Mesothelial cell of epicardium (in vitro differentiated cells): Measurements from ENCODE around the gene KHNYN. TPM values are rescaled to one million over a fixed set of nuclear protein-coding genes. Genes with fewer than 3 reads are reported as not detected.

Source experiments
- DNase-seq, 2 experiments: peaks; one replicate each; pipeline ENCODE4 v3.0.0; 2021; ENCODE audit warnings: low spot score in 2 of 2; ENCODE audit not compliant: unreplicated experiment in 2 of 2
- H3K27ac Mint-ChIP-seq: 2 replicates; pipeline ENCODE4 v1.8.0; 2021; ENCODE audit warnings: mixed read lengths
- H3K27me3 Mint-ChIP-seq: 2 replicates; pipeline ENCODE4 v1.8.0; 2021; ENCODE audit warnings: low read depth, mixed read lengths
- H3K36me3 Mint-ChIP-seq: 2 replicates; pipeline ENCODE4 v1.8.0; 2021; ENCODE audit warnings: mixed read lengths
- H3K4me1 Mint-ChIP-seq: 2 replicates; pipeline ENCODE4 v1.8.0; 2021; ENCODE audit warnings: mixed read lengths
- H3K4me3 Mint-ChIP-seq: 2 replicates; pipeline ENCODE4 v1.8.0; 2021; ENCODE audit warnings: mild to moderate bottlenecking, moderate library complexity, mixed read lengths
- H3K9me3 Mint-ChIP-seq: 2 replicates; pipeline ENCODE4 v1.8.0; 2021; ENCODE audit warnings: mixed read lengths
- CTCF ChIP-seq: fragments of 200-600 bp; sonication (generic); IDR thresholded peaks from one replicate; pipeline ENCODE4 v1.5.0; 2021; ENCODE audit warnings: antibody characterized with exemption; ENCODE audit not compliant: unreplicated experiment
- total RNA-seq: library from RNA; stranded (reverse); gene quantifications from 3 replicates; pipeline ENCODE4 v1.2.1, GENCODE V29; 2021

Gene KHNYN
- total RNA-seq, 1 donor from 2014 or later, result 92.2 TPM

GRCh38 chr14:24392325-24393091, 37.2 kb upstream of the KHNYN start:
- Mint-ChIP-seq H3K27me3 (no peaks in the 10 kb centered on the region), H3K9me3 (peaks cover 5% of the 10 kb centered on the region), H3K4me3 (peak overlapping the region; percentile 22), H3K36me3 (no peaks in the 10 kb centered on the region), H3K27ac (peak overlapping the region; percentile 85), H3K4me1 (peaks cover 70% of the 10 kb centered on the region)
- DNase-seq, result no peak
- no peak for TF ChIP-seq CTCF

GRCh38 chr14:24394275-24394674, 35.5 kb upstream of the KHNYN start:
- peaks cover 5% of the 10 kb centered on the region for H3K9me3 Mint-ChIP-seq
- H3K27me3 Mint-ChIP-seq, result no peaks in the 10 kb centered on the region
- H3K4me3 Mint-ChIP-seq, result peak overlapping the region; percentile 10
- DNase-seq, result no peak
- TF ChIP-seq CTCF, result no peak
- H3K27ac Mint-ChIP-seq, result peak overlapping the region; percentile 77
- H3K36me3 Mint-ChIP-seq, result no peaks in the 10 kb centered on the region
- H3K4me1 Mint-ChIP-seq, result peaks cover 69% of the 10 kb centered on the region

GRCh38 chr14:24395609-24396582, 33.9 kb upstream of the KHNYN start:
- no peaks in the 10 kb centered on the region for H3K36me3 Mint-ChIP-seq
- no peak for TF ChIP-seq CTCF
- H3K4me1 Mint-ChIP-seq, result peaks cover 76% of the 10 kb centered on the region
- no peak for DNase-seq
- H3K27me3 Mint-ChIP-seq, result no peaks in the 10 kb centered on the region
- peaks cover 5% of the 10 kb centered on the region for H3K9me3 Mint-ChIP-seq
- no peak overlapping the region for H3K4me3 Mint-ChIP-seq
- H3K27ac Mint-ChIP-seq, result peak overlapping the region; percentile 84

GRCh38 chr14:24397639-24398292, 32.0 kb upstream of the KHNYN start:
- peak overlapping the region; percentile 84 for H3K27ac Mint-ChIP-seq

More at GRCh38 chr14:24397639-24398292, 32.0 kb upstream of the KHNYN start:
- no peaks in the 10 kb centered on the region for H3K27me3 Mint-ChIP-seq
- H3K4me3 Mint-ChIP-seq, result peak overlapping the region; percentile 46
- no peak for TF ChIP-seq CTCF
- peaks cover 5% of the 10 kb centered on the region for H3K9me3 Mint-ChIP-seq
- H3K36me3 Mint-ChIP-seq, result peaks cover under 1% of the 10 kb centered on the region
- H3K4me1 Mint-ChIP-seq, result peaks cover 78% of the 10 kb centered on the region
- no peak for DNase-seq
